ENCODE data around the gene KEAP1. TPM values are rescaled to one million over a fixed set of nuclear protein-coding genes. Genes with fewer than 3 reads are reported as not detected.

KEAP1 gene
- total and polyA plus RNA-seq, 2 of the 13 experiments (the other 11 are each of a cell fraction or from before 2014, with no cell fraction given), result 56.7 to 72.9 TPM

GRCh38 chr19:10503002-10503789 lies at the start of gene KEAP1 (continued):
- TF ChIP-seq HOXA5 (CRISPR knock-in tag; IDR thresholded peaks at IDR 0.05), result peak; percentile 44; the same call in 1 of the 2 replicates
- no peak for TF ChIP-seq ZNF879 (CRISPR knock-in tag; IDR thresholded peaks at IDR 0.05)
- TF ChIP-seq ZSCAN31 (CRISPR knock-in tag; IDR thresholded peaks at IDR 0.05; ENCODE audit: low read depth), result peak; percentile 24
- TF ChIP-seq BORCS8-MEF2B (CRISPR knock-in tag; IDR thresholded peaks at IDR 0.05), result no peak
- peak; percentile 22 for TF ChIP-seq FOXC1 (CRISPR knock-in tag; IDR thresholded peaks at IDR 0.05; ENCODE audit: borderline replicate concordance)
- TF ChIP-seq KMT2B (CRISPR knock-in tag; IDR thresholded peaks at IDR 0.05), result no peak
- TF ChIP-seq ZNF558 (CRISPR knock-in tag; IDR thresholded peaks at IDR 0.05; ENCODE audit: borderline replicate concordance), result peak; percentile 84; the same call in 1 of the 2 replicates
- TF ChIP-seq ZNF12 (CRISPR knock-in tag; IDR thresholded peaks at IDR 0.05), result 0 out of 2 replicates have a peak, but pooled peaks have one; percentile 8
- no peak for TF ChIP-seq TBX2 (CRISPR knock-in tag; IDR thresholded peaks at IDR 0.05; ENCODE audit: borderline replicate concordance)
- TF ChIP-seq ZNF792 (CRISPR knock-in tag; IDR thresholded peaks at IDR 0.05), result 0 out of 2 replicates have a peak, but pooled peaks have one; percentile 44
- TF ChIP-seq ARID4A (CRISPR knock-in tag; IDR thresholded peaks at IDR 0.05; ENCODE audit: borderline replicate concordance), result peak; percentile 20; the same call in 1 of the 2 replicates
- TF ChIP-seq JUNB (CRISPR knock-in tag; IDR thresholded peaks at IDR 0.05; ENCODE audit: borderline replicate concordance), result no peak
- TF ChIP-seq ZNF274 (CRISPR knock-in tag; IDR thresholded peaks at IDR 0.05), result peak; percentile 84
- peak; percentile 52; the same call in 1 of the 2 replicates for TF ChIP-seq ZNF816 (CRISPR knock-in tag; IDR thresholded peaks at IDR 0.05; ENCODE audit: borderline replicate concordance)
- no peak for TF ChIP-seq ZFP36L1 (CRISPR knock-in tag; IDR thresholded peaks at IDR 0.05)
- peak; percentile 15; the same call in 1 of the 2 replicates for TF ChIP-seq SIX1 (CRISPR knock-in tag; IDR thresholded peaks at IDR 0.05; ENCODE audit: borderline replicate concordance)
- peak; percentile 7; the same call in 1 of the 2 replicates for TF ChIP-seq ZGPAT (CRISPR knock-in tag; IDR thresholded peaks at IDR 0.05)
- peak; percentile 37 for TF ChIP-seq HNRNPK (IDR thresholded peaks at IDR 0.05; ENCODE audit: low read depth, low read length, poor library complexity, severe bottlenecking)
- no peak for TF ChIP-seq AKNA (CRISPR knock-in tag; IDR thresholded peaks at IDR 0.05; ENCODE audit: borderline replicate concordance)

Measured in HepG2 (cell line).